ENCODE data around the gene CT47B1. TPM values are rescaled to one million over a fixed set of nuclear protein-coding genes. Genes with fewer than 3 reads are reported as not detected.

The CT47B1 gene
- polyA plus RNA-seq, 1 donor from 2014 or later: not detected

DNA sequence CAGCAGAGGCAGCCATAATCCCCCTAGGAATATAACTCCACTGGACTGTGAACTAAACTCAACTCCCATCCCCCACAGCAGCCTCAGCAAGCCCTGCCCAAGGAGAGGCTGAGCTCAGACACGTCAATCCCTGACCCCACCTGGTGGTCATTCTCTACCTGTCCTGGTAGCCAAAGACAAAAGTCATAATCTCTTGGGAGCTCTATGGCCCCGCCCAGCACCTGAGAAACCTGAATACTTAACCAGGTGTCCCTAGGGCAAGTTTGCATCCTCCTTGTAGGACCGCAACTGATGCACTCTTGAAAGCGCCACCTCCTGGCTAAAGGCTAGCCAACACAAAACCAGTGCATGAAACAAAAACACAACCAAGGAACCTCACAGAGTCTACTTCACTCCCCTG is 18.4 kb downstream of the CT47B1 start:
- TF ChIP-seq, protein P1, sequence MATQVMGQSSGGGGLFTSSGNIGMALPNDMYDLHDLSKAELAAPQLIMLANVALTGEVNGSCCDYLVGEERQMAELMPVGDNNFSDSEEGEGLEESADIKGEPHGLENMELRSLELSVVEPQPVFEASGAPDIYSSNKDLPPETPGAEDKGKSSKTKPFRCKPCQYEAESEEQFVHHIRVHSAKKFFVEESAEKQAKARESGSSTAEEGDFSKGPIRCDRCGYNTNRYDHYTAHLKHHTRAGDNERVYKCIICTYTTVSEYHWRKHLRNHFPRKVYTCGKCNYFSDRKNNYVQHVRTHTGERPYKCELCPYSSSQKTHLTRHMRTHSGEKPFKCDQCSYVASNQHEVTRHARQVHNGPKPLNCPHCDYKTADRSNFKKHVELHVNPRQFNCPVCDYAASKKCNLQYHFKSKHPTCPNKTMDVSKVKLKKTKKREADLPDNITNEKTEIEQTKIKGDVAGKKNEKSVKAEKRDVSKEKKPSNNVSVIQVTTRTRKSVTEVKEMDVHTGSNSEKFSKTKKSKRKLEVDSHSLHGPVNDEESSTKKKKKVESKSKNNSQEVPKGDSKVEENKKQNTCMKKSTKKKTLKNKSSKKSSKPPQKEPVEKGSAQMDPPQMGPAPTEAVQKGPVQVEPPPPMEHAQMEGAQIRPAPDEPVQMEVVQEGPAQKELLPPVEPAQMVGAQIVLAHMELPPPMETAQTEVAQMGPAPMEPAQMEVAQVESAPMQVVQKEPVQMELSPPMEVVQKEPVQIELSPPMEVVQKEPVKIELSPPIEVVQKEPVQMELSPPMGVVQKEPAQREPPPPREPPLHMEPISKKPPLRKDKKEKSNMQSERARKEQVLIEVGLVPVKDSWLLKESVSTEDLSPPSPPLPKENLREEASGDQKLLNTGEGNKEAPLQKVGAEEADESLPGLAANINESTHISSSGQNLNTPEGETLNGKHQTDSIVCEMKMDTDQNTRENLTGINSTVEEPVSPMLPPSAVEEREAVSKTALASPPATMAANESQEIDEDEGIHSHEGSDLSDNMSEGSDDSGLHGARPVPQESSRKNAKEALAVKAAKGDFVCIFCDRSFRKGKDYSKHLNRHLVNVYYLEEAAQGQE (IDR thresholded peaks at IDR 0.05; ENCODE audit: borderline replicate concordance): no peak
- no peak for TF ChIP-seq SMC3 (conservative IDR thresholded peaks at IDR 0.05; ENCODE audit: poor library complexity)
- Histone ChIP-seq H2AFZ (ENCODE audit: low read depth, low read length) (no peak overlapping the region), H3K4me2 (ENCODE audit: low read length) (no peak overlapping the region)

DNA sequence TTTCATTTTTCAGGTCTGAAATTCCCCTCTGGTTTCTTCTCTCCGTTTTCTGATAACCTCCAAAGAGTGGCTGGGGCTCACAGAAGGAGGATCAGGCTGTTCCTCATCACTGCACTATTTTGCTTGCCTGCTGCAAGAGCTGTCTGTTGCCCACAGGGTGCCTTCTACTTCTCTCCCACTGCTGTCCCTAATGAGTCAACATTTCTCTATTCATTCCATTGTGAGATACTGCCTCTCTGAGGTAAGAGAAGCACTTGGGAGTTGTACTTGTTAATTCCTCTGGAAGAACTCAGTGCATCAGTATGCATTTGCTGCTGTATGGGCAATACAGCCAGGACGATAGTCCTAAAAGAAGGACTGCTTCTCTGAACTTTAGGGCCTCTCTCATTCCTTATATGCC is 34.8 kb downstream of the CT47B1 start:
- no peak for TF ChIP-seq POLR2AphosphoS5 (IDR thresholded peaks at IDR 0.05)
- no peak for TF ChIP-seq MXI1 (conservative IDR thresholded peaks at IDR 0.05; ENCODE audit: poor library complexity, severe bottlenecking)
- TF ChIP-seq SMC3 (conservative IDR thresholded peaks at IDR 0.05; ENCODE audit: poor library complexity): no peak
- no peak for TF ChIP-seq EP300 (conservative IDR thresholded peaks at IDR 0.05; ENCODE audit: poor library complexity, severe bottlenecking)
- TF ChIP-seq EZH2 (IDR thresholded peaks at IDR 0.05; ENCODE audit: borderline replicate concordance, insufficient read depth, low read length, poor library complexity, severe bottlenecking): no peak
- TF ChIP-seq, protein P1 (IDR thresholded peaks at IDR 0.05; ENCODE audit: borderline replicate concordance): no peak
- TF ChIP-seq RAD21 (conservative IDR thresholded peaks at IDR 0.05): no peak
- no peak for TF ChIP-seq TAF1 (IDR thresholded peaks at IDR 0.05; ENCODE audit: low read depth)
- TF ChIP-seq, protein P2, sequence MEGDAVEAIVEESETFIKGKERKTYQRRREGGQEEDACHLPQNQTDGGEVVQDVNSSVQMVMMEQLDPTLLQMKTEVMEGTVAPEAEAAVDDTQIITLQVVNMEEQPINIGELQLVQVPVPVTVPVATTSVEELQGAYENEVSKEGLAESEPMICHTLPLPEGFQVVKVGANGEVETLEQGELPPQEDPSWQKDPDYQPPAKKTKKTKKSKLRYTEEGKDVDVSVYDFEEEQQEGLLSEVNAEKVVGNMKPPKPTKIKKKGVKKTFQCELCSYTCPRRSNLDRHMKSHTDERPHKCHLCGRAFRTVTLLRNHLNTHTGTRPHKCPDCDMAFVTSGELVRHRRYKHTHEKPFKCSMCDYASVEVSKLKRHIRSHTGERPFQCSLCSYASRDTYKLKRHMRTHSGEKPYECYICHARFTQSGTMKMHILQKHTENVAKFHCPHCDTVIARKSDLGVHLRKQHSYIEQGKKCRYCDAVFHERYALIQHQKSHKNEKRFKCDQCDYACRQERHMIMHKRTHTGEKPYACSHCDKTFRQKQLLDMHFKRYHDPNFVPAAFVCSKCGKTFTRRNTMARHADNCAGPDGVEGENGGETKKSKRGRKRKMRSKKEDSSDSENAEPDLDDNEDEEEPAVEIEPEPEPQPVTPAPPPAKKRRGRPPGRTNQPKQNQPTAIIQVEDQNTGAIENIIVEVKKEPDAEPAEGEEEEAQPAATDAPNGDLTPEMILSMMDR (IDR thresholded peaks at IDR 0.05; ENCODE audit: poor library complexity, severe bottlenecking): no peak
- H2AFZ ChIP-seq (ENCODE audit: low read depth, low read length): no peak overlapping the region
- H3K9me2 ChIP-seq (ENCODE audit: insufficient read depth, low read length): no peaks in the 10 kb centered on the region
- H3K9me3 ChIP-seq (ENCODE audit: low read length): no peaks in the 10 kb centered on the region
- no peaks in the 10 kb centered on the region for H3F3A ChIP-seq (ENCODE audit: insufficient read depth, low read length, poor library complexity, severe bottlenecking)
- no peak overlapping the region for H3K4me2 ChIP-seq (ENCODE audit: low read length)
- no peak overlapping the region for H3K27ac ChIP-seq (ENCODE audit: low read length)
- H3K4me3 ChIP-seq (ENCODE audit: low read length): no peak overlapping the region
- no peak overlapping the region for H3K9ac ChIP-seq (ENCODE audit: low read length)
- no peaks in the 10 kb centered on the region for H3K27me3 ChIP-seq (ENCODE audit: insufficient read depth, low read depth, low read length)
- H4K20me1 ChIP-seq (ENCODE audit: insufficient read depth): no peaks in the 10 kb centered on the region
- H3K36me3 ChIP-seq (ENCODE audit: insufficient read depth, low read length): no peaks in the 10 kb centered on the region
- H3K79me2 ChIP-seq (replicated peaks; ENCODE audit: insufficient read depth, low read length): no peaks in the 10 kb centered on the region

More for the DNA sequence above, 18.4 kb downstream of the CT47B1 start:
- H3K27ac ChIP-seq (ENCODE audit: low read length): no peak overlapping the region
- no peaks in the 10 kb centered on the region for H4K20me1 ChIP-seq (ENCODE audit: insufficient read depth)
- no peak overlapping the region for H3K9ac ChIP-seq (ENCODE audit: low read length)
- no peaks in the 10 kb centered on the region for H3K9me2 ChIP-seq (ENCODE audit: insufficient read depth, low read length)
- H3K9me3 ChIP-seq (ENCODE audit: low read length): no peaks in the 10 kb centered on the region
- no peaks in the 10 kb centered on the region for H3K27me3 ChIP-seq (ENCODE audit: insufficient read depth, low read depth, low read length)
- H3F3A ChIP-seq (ENCODE audit: insufficient read depth, low read length, poor library complexity, severe bottlenecking): no peaks in the 10 kb centered on the region
- no peaks in the 10 kb centered on the region for H3K79me2 ChIP-seq (replicated peaks; ENCODE audit: insufficient read depth, low read length)
- H3K36me3 ChIP-seq (ENCODE audit: insufficient read depth, low read length): no peaks in the 10 kb centered on the region
- H3K4me3 ChIP-seq (ENCODE audit: low read length): no peak overlapping the region

Data from neural cell (in vitro differentiated cells).